ENCODE results near the gene DHFR2. TPM values are rescaled to one million over a fixed set of nuclear protein-coding genes. Genes with fewer than 3 reads are reported as not detected.

DHFR2 gene
- total RNA-seq, 1 experiment from 2014 or later = 3.4 TPM

GRCh38 chr3:94036909-94037507, 25.7 kb downstream of the DHFR2 start:
- no peaks in the 10 kb centered on the region for H3K27me3 Mint-ChIP-seq (ENCODE audit: insufficient read depth, unreplicated experiment)
- CTCF ChIA-PET = interaction anchor here (0.6 to 1.6 kb wide), 7 partner anchors 10 to 133 kb away, joined by 3 to 6 read pairs (median 3); no protein-coding TSS in a partner anchor
- POLR2A ChIA-PET = interaction anchor here (0.7 to 2.1 kb wide), 3 partner anchors 14 to 32 kb away, joined by 3 to 9 read pairs (median 4); partner anchors contain the start of genes DHFR2 and NSUN3
- H3K9me3 Mint-ChIP-seq (ENCODE audit: unreplicated experiment) = no peaks in the 10 kb centered on the region
- H3K4me1 Mint-ChIP-seq (ENCODE audit: insufficient read depth, unreplicated experiment) = no peaks in the 10 kb centered on the region
- BruUV-seq (replicated peaks) = no TSS peak
- peak; percentile 59 for DNase-seq (ENCODE audit: unreplicated experiment)
- H3K4me3 Mint-ChIP-seq (ENCODE audit: unreplicated experiment) = no peak overlapping the region
- peaks cover 20% of the 10 kb centered on the region for H3K36me3 Mint-ChIP-seq (ENCODE audit: insufficient read depth, unreplicated experiment)
- intact Hi-C loops (cut with micrococcal nuclease) = no loop called here
- TF ChIP-seq, protein P1, sequence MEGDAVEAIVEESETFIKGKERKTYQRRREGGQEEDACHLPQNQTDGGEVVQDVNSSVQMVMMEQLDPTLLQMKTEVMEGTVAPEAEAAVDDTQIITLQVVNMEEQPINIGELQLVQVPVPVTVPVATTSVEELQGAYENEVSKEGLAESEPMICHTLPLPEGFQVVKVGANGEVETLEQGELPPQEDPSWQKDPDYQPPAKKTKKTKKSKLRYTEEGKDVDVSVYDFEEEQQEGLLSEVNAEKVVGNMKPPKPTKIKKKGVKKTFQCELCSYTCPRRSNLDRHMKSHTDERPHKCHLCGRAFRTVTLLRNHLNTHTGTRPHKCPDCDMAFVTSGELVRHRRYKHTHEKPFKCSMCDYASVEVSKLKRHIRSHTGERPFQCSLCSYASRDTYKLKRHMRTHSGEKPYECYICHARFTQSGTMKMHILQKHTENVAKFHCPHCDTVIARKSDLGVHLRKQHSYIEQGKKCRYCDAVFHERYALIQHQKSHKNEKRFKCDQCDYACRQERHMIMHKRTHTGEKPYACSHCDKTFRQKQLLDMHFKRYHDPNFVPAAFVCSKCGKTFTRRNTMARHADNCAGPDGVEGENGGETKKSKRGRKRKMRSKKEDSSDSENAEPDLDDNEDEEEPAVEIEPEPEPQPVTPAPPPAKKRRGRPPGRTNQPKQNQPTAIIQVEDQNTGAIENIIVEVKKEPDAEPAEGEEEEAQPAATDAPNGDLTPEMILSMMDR (IDR thresholded peaks at IDR 0.05; ENCODE audit: unreplicated experiment) = peak; percentile 48
- no peak overlapping the region for H3K27ac Mint-ChIP-seq (ENCODE audit: low read depth, unreplicated experiment)

DNA sequence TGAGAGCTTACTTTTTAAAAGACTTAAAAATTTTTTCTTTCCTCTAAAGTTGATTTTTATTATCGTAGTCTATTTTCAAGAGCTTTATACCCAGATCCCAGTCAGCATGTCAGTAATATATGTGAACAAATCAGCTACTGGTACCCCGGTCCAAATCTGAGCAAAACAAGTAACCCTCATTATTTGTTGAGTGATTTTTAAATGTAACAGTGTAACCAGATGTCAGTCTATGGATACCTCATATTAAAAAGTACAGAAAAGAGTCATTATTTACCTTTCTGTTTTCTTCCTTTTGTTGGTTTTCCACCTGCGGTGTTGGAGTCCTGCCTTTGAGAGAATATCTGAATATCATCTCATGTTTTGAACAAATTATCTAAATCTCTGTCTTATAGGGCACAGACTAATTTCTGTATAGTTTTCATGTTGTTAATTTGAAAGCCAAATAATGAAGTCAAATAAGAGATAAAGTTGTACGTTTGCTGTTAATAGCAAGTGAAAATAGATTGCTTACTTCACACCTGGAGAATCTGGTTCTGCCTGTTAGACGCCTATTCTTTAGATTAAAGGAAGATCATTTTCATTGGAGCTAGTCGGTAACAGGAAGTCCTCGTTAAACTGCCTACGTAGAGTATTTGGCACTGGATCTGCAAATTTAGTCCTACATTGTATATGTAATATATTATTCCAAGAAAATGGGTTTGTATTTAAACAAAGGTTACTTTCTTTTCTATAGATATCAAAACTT, 34.5 kb downstream of the DHFR2 start, which contains the start of gene STX19:
TSS of gene STX19 (minus strand) at position 505 of the 745 bp plus-strand sequence. CDS start 13,328 bp downstream, outside the sequence.
- TF ChIP-seq, protein P1 (IDR thresholded peaks at IDR 0.05; ENCODE audit: unreplicated experiment) = no peak
- BruUV-seq (replicated peaks) = no TSS peak
- peak within 1 kb of the TSS; percentile 52 for H3K4me3 Mint-ChIP-seq (ENCODE audit: unreplicated experiment)
- no peaks in the 10 kb centered on the region for H3K9me3 Mint-ChIP-seq (ENCODE audit: unreplicated experiment)
- intact Hi-C loops (cut with micrococcal nuclease) = no loop called here
- peaks cover 9% of the 10 kb centered on the region for H3K4me1 Mint-ChIP-seq (ENCODE audit: insufficient read depth, unreplicated experiment)
- POLR2A ChIA-PET = interaction anchor here (1.0 kb wide), 2 partner anchors 34 to 37 kb away, joined by 3 to 5 read pairs; partner anchors contain the start of genes DHFR2 and NSUN3
- no peak for DNase-seq (ENCODE audit: unreplicated experiment)
- CTCF ChIA-PET = interaction anchor here (1.0 to 1.3 kb wide), 2 partner anchors 9 to 10 kb away, joined by 3 to 4 read pairs; no protein-coding TSS in a partner anchor
- no peaks in the 10 kb centered on the region for H3K27me3 Mint-ChIP-seq (ENCODE audit: insufficient read depth, unreplicated experiment)
- no peaks in the 10 kb centered on the region for H3K36me3 Mint-ChIP-seq (ENCODE audit: insufficient read depth, unreplicated experiment)
- peak within 1 kb of the TSS; percentile 35 for H3K27ac Mint-ChIP-seq (ENCODE audit: low read depth, unreplicated experiment)

DNA sequence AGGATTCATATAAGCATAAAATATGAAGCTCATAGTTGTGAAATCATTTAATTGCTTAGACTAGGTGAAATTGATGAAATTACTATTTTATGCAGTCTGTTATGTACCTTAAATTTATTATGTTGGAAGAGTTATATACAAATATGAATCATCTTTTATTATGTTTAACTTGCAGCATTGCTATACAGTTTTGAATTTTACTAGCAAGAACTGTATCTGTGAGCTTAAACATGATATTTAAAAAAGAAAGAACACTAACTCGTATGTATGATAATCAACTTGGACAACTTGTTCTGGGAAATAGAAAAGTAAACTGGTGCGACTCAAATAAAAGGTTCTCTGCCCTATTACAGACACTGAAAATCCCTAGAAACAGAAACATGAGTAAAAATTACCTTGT, 36.1 kb downstream of the DHFR2 start:
- BruUV-seq (replicated peaks) = no TSS peak
- H3K4me3 Mint-ChIP-seq (ENCODE audit: unreplicated experiment) = no peak overlapping the region
- no peaks in the 10 kb centered on the region for H3K36me3 Mint-ChIP-seq (ENCODE audit: insufficient read depth, unreplicated experiment)
- H3K27ac Mint-ChIP-seq (ENCODE audit: low read depth, unreplicated experiment) = no peak overlapping the region
- CTCF ChIA-PET = interaction anchor here (1.3 kb wide), 1 partner anchor 10 kb away, joined by 4 read pairs; no protein-coding TSS in a partner anchor
- intact Hi-C loops (cut with micrococcal nuclease) = no loop called here
- H3K9me3 Mint-ChIP-seq (ENCODE audit: unreplicated experiment) = no peaks in the 10 kb centered on the region
- H3K4me1 Mint-ChIP-seq (ENCODE audit: insufficient read depth, unreplicated experiment) = peaks cover 9% of the 10 kb centered on the region
- POLR2A ChIA-PET = no interaction called here
- DNase-seq (ENCODE audit: unreplicated experiment) = no peak
- TF ChIP-seq, protein P1 (IDR thresholded peaks at IDR 0.05; ENCODE audit: unreplicated experiment) = no peak
- H3K27me3 Mint-ChIP-seq (ENCODE audit: insufficient read depth, unreplicated experiment) = no peaks in the 10 kb centered on the region

GRCh38 chr3:94024385-94024784, 38.3 kb downstream of the DHFR2 start:
- no peak overlapping the region for H3K27ac Mint-ChIP-seq (ENCODE audit: low read depth, unreplicated experiment)
- no peak for DNase-seq (ENCODE audit: unreplicated experiment)
- H3K4me1 Mint-ChIP-seq (ENCODE audit: insufficient read depth, unreplicated experiment) = peaks cover 9% of the 10 kb centered on the region
- H3K36me3 Mint-ChIP-seq (ENCODE audit: insufficient read depth, unreplicated experiment) = no peaks in the 10 kb centered on the region
- POLR2A ChIA-PET = no interaction called here
- intact Hi-C loops (cut with micrococcal nuclease) = no loop called here
- H3K27me3 Mint-ChIP-seq (ENCODE audit: insufficient read depth, unreplicated experiment) = no peaks in the 10 kb centered on the region
- no peak overlapping the region for H3K4me3 Mint-ChIP-seq (ENCODE audit: unreplicated experiment)
- H3K9me3 Mint-ChIP-seq (ENCODE audit: unreplicated experiment) = no peaks in the 10 kb centered on the region
- TF ChIP-seq, protein P1 (IDR thresholded peaks at IDR 0.05; ENCODE audit: unreplicated experiment) = no peak
- CTCF ChIA-PET = interaction anchor here (0.7 to 1.7 kb wide), 4 partner anchors 11 to 45 kb away, joined by 3 to 5 read pairs (median 4); no protein-coding TSS in a partner anchor
- no TSS peak for BruUV-seq (replicated peaks)

Measured in MCF 10A (cell line).